GM13976 (cell line): ENCODE measurements around the gene SERGEF.

Experiments
- DNase-seq: peaks from one replicate; pipeline ENCODE4 v3.0.0; 2012; ENCODE audit warnings: low spot score
- CTCF ChIP-seq: IDR thresholded peaks from 2 replicates; pipeline ENCODE4 v1.5.1; 2012; ENCODE audit warnings: borderline replicate concordance, mild to moderate bottlenecking; ENCODE audit not compliant: insufficient read depth; ENCODE audit errors: extremely low read depth, missing control alignments, control extremely low read depth
- in situ Hi-C: fragments of 300-500 bp; cut with MboI; formaldehyde crosslinking; loops from one replicate; pipeline ENCODE4 v1.12.0; 2022; ENCODE audit warnings: low sequenced_read_pairs, mixed read lengths, inconsistent platforms; ENCODE audit not compliant: unreplicated experiment

The SERGEF gene

GRCh38 chr11:17753641-17754040, 259.2 kb downstream of the SERGEF start:
- in situ Hi-C loops: loop anchor here (10.0 kb wide), 1 partner anchor 221 kb away; no protein-coding TSS in a partner anchor
- DNase-seq: no peak
- no peak for TF ChIP-seq CTCF

GRCh38 chr11:17753153-17753552, 259.7 kb downstream of the SERGEF start:
- no peak for DNase-seq
- in situ Hi-C loops: loop anchor here (10.0 kb wide), 1 partner anchor 222 kb away; no protein-coding TSS in a partner anchor
- no peak for TF ChIP-seq CTCF

GRCh38 chr11:17752144-17752543, 260.7 kb downstream of the SERGEF start:
- in situ Hi-C loops: loop anchor here (10.0 kb wide), 1 partner anchor 223 kb away; no protein-coding TSS in a partner anchor
- no peak for DNase-seq
- TF ChIP-seq CTCF: no peak

GRCh38 chr11:17751558-17751957, 261.3 kb downstream of the SERGEF start:
- no peak for DNase-seq
- TF ChIP-seq CTCF: no peak
- in situ Hi-C loops: loop anchor here (10.0 kb wide), 1 partner anchor 223 kb away; no protein-coding TSS in a partner anchor

- no peak for DNase-seq
- TF ChIP-seq CTCF: no peak
- in situ Hi-C loops: loop anchor here (10.0 kb wide), 1 partner anchor 224 kb away; no protein-coding TSS in a partner anchor
These were observed 262.1 kb downstream of the SERGEF start for GRCh38 chr11:17750801-17751165.

- TF ChIP-seq CTCF: no peak
- no peak for DNase-seq
- in situ Hi-C loops: loop anchor here (10.0 kb wide), 1 partner anchor 225 kb away; no protein-coding TSS in a partner anchor
These were observed 262.6 kb downstream of the SERGEF start for GRCh38 chr11:17750013-17750800.
